Occipital lobe (tissue), 2 donors: ENCODE results near the gene PPP1R12C. TPM values are rescaled to one million over a fixed set of nuclear protein-coding genes. Genes with fewer than 3 reads are reported as not detected.
"Not testable (repeated sequence)": the region's sequence is repeated elsewhere in the genome, so short reads cannot be mapped to it uniquely, and the experiment has no call there.

Source experiments
- DNase-seq: peaks from one replicate; lab custom pipeline; 2025; lab: John Stamatoyannopoulos, UW
- total RNA-seq: library from RNA; depleted of rRNA; stranded (reverse); fragments of >200 nt; gene quantifications from one replicate; pipeline ENCODE4 v1.2.3, GENCODE V29; 2014

The PPP1R12C gene
- total RNA-seq, 1 donor from 2014 or later, result 20.7 TPM

GRCh38 chr19:55112246-55112776, 5.1 kb downstream of the PPP1R12C start:
- no peak for DNase-seq

DNA sequence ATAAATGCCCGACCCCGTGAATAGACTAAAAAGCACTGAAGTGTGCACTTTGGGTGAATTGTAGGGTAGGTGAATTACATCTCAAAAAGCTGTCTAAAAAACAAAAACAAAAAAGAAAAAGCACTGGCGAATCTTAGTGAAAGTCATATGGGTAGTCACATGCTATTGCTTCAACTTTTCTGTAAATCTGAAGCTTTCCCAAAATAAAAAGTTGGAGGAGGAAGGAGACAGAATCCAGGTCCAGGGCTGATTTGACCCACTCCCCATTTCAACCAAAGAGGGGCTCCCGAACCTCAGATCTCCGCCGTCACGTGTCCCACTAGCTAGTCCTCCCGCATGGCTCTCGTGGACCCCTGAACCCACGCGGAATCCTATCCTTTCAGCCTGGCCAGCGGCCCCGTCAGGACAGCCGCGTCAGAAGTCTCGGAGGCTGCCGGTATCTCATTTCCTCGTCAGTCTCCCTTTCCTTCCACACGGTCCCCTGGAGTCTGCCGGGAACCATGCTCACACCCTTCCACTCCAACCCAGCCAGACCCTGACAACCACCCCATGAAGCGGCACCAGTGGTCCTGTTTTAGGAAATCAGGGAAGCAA, 6.1 kb downstream of the PPP1R12C start:
- DNase-seq, result no peak

DNA sequence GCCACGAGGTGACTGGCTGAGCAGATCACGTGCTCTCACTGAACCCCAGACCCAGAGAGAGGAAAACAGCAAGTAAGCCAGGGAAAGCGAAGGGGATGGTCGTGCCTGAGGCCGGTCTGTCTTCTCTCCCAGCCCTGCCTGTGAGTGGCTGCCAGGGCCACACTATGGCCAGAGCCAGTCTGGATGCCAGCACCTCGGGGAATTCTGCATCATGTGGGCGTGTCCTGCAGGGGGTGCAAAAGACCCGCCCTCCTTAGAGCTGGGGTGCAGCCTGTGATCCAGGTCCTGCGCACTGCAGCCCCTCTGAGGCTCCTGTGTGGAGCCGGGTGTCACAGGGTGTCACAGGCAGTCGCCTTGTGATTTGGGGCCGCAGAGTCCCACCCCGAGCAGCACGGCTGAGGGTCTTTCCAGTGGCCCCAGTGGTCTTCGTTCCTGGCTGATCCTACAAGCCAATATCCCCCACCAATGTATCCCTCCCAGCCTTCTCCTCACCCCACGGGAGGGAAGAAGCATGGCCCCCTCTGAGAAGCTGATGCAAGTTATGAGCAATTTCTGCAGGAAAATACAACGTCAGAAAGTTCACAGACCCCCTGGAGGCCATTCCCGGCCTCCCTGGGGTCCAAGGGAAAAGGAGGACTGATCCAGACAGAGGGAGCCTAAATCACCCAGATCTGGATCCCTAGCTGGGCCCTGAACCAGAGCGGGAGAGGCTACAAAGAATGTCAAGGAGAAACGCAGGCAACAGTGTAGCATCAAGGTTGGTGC, 7.7 kb downstream of the PPP1R12C start:
- no peak for DNase-seq

DNA sequence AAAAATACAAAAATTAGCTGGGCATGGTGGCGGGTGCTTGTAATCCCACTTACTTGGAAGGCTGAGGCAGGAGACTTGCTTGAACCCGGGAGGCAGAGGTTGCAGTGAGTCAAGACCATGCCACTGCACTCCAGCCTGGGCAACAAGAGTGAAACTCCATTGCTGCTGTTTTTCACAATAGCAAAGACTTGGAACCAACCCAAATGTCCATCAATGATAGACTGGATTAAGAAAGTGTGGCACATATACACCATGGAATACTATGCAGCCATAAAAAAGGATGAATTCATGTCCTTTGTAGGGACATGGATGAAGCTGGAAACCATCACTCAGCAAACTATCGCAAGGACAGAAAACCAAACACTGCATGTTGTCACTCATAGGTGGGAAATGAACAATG, 10.2 kb downstream of the PPP1R12C start:
- not testable (repeated sequence) for DNase-seq

DNA sequence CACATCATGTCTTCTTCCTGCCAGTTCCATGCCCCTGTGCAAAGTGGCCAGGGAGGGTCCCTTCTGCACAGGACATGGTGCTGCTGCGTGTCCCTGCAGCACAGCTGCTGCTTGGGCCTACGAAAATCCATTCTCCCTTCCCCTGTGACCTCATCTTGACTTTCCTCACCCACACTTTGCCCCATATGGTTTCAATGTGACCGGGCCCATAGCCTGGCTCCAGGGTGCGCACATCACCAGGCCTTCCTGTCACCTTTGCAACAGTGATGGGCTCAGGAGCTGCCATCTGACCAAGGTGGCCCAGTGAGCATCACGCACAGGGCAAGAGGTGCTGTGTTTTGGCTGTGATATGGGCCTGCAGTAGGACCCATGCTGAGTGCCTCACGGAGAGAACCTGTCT, 10.8 kb downstream of the PPP1R12C start:
- DNase-seq, result no peak

GRCh38 chr19:55105237-55105636, 12.2 kb downstream of the PPP1R12C start:
- no peak for DNase-seq

DNA sequence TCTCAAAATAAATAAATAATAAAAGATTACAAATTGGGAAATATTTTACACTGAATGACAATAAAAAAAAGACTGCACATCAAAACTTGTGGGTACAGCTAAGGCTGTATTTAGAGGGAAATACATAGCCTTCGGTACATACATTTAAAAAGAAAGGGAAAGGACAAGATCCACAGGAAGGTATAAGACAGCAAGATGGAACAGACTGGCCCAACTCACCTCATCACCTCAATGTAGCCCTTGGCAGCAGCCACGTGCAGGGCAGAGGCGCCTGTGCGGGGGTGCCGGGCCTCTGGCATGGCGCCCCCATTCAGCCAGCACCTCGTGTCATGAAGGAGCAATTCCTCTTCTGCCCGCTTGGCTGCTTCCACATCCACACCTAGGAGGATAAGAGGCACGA, 14.2 kb downstream of the PPP1R12C start:
- no peak for DNase-seq

GRCh38 chr19:55101261-55101660, 16.2 kb downstream of the PPP1R12C start:
- no peak for DNase-seq

DNA sequence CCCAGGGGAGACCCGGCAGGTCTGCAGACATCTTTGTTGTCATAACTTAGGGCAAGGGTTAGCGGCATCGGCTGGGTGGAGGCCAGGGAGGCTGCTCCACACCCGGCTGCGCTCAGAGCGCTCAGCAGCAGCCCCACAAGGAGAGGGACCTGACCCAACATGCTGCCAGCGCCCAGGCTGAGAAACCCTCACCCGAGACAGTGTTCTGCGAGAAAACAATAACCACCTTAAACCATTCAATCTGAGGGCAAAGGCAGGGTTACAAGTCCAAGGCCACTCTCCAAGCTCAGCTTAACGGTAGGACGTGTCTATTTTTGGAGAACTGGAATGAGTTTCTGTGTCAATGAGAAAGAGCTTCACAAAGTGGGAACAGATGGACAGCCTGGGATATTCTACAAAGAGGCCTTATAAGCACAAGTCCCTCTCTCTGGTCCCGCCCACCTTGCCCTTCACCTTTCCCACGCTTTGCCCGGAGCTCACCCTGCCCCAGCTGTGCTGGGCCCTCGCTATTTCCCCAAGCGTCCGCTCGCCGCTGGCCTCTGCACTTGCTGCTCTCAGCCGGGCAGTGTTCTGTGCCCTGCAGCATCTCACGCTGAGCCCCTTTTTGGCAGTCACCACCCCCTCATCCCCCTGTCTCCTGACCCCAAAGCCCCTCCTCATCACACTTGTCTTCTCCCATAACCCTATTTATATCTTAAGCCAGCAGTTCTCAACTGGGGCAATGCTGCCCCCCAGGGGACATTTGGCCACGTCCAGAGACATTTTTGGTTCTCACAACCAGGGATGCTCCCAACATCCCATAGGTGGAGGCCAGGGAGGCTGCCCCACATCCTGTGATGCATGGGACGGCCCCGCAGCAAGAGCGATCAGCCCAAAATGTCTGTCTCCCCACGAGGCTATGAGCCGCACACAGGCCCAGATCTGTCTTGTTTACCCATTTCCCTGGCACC, 17.6 kb downstream of the PPP1R12C start:
- no peak for DNase-seq

DNA sequence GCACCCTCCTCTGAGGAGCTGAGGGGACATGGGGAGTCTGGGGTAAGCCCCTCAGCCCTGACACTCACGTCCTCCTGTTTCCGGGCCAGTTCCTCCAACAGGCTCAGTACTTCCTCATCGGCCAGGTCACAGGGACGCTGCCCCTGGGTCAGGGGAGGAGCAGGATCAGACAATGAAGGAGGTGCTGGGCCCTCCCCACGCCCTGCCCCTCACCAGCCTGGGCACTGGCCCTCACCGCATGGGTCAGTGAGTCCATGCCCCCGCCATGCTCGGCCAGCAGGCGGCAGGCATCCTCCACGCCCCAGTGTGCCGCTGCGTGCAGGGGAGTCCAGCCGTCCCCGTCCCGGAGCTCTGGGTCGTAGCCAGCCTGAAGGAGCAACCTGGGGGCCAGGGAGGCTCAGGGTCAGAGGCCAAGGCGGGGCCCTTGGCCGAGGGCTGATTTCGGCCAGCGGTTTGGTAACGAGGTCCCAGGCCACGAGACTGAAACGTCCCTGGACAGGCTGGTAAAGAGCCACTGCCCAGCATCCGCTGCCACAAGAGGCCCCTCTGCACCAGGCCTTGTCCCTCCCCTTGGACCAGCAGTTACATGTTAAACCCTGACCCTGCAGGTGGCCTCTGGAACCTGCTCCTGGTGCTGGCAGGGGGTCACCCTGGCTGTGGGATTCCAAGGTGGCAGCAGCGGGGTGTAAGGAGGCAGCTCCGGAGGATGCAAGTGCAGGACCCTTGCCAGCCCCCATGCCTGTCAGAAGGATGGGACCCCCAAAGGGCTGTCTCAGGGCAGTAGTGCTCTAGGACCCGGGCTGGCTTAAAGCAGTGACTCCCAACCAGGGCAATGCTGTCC, 18.5 kb downstream of the PPP1R12C start:
- no peak for DNase-seq

DNA sequence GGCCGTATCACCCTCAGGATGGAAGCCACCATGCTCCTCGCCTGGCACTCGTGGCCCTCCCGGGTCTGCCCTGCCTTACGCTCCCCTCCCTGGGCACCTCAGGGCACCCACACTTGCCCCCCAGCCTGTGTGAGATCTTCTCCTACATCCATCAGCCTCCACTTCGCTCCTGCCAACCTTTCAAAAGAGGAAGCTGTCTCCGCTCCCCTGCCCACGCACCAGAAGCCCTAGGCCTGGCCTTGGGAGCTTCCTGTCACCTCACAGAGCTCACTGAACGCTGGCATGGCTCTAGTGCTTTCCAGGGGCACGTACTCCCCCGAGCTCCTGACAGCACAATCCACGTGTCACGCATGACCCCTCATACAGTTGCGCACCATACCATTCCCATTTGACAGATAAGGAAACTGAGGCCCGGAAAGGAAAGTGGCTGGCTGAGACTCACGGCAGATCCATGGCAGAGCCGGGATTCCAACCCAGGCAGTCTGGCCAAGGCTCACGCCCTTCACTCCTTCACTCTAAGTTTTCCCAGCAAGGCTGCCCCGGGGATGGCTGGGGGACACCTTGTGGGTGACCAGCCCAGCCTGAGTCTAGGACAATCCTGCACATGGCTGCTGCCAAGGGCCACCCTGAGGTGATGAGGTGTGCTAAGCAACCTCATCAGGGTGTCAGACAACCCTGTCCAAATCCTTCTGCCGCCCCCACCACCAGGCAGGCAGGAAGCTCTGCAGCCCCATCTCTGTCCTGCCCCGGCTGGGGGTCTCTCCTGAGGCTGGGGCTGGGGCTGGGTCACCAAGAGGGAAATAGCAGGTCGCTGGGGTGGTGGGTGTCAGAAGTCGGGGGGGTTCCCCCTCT, 19.3 kb downstream of the PPP1R12C start:
- no peak for DNase-seq

- no peak for DNase-seq
Measured at GRCh38 chr19:55096061-55096701, 21.3 kb downstream of the PPP1R12C start.

DNA sequence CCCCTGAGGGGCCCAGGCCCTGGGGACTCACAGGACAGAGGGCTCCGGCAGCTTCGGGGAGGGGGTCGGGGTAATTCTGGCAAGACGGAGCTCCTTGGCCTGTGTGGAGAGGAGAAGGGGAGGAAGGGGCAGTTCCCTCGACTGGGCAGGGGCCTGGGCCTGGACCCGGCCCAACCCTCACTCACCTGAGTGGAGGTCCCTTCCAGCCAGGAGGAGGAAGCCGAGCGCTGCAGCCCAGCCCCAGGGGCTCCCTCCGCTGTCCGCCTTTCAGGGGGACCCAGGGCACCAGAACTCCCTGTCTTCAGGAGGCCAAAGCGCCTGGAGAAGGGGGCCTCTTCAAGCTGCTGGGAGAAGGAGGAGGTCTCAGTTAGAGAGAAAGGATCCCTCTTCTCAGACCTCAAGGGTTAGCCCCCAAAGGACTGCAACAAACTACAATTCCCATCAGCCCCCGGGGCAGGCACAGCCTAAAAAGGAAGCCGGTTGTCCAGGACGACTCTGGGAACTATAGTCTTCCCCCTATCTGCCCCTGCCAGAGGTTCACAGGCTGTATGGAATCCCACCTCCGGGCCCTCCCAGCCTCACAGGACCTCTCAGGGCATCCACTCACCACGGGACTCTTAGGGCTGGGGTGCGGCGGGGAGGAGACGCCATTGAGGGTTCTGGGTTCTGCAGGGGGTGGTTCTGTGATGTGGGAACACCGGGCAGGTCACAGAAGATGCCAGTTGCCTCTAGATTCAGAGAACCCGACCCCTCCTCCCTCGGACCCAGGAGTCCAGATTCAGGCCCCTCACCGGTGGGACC, 22.0 kb downstream of the PPP1R12C start:
- DNase-seq, result no peak

- DNase-seq, result no peak
Measured at GRCh38 chr19:55094456-55095259, 22.8 kb downstream of the PPP1R12C start.

- DNase-seq, result no peak
Measured at GRCh38 chr19:55092423-55093318, 24.8 kb downstream of the PPP1R12C start.

- DNase-seq, result no peak
Measured at GRCh38 chr19:55091955-55092354, 25.5 kb downstream of the PPP1R12C start.
